Erythroblast (primary cell): Measurements from ENCODE around the gene AGMO.
"Not testable (repeated sequence)": the region's sequence is repeated elsewhere in the genome, so short reads cannot be mapped to it uniquely, and the experiment has no call there.

Source experiments
- DNase-seq, 2 experiments: peaks; one replicate each; lab custom pipeline; 2025; lab: John Stamatoyannopoulos, UW
- GATA1 ChIP-seq: IDR thresholded peaks from 2 replicates; pipeline ENCODE4 v1.6.1; 2011; ENCODE audit warnings: low read depth, mild to moderate bottlenecking, control low read depth, low read length, moderate library complexity
- POLR2A ChIP-seq: IDR thresholded peaks from 2 replicates; pipeline ENCODE4 v1.6.1; 2011; ENCODE audit warnings: mild to moderate bottlenecking, low read length

The AGMO gene

GRCh38 chr7:15554744-15555143 lies 7.1 kb downstream of the AGMO start:
- no peak for TF ChIP-seq GATA1
- DNase-seq, result no peak

DNA sequence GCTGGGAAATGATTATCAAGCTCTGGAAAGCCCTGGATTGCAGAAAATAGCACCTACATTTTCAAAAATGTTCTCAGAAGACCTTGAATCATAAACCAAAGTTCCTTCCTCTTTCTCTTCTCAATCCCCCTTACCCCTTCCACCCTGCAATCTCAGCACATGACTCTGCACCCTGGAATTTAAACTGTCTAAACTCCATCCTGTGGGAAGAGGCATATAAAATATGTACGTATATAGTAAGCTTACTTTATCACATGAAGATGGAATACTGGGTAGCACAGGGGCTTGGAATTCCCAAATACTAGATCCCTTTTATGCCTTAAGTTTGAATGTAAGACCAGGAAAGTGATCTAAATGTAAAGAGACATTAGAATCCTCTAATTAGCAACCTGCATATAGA lies 7.7 kb downstream of the AGMO start:
- TF ChIP-seq POLR2A (no peak), GATA1 (no peak)
- no peak for DNase-seq

DNA sequence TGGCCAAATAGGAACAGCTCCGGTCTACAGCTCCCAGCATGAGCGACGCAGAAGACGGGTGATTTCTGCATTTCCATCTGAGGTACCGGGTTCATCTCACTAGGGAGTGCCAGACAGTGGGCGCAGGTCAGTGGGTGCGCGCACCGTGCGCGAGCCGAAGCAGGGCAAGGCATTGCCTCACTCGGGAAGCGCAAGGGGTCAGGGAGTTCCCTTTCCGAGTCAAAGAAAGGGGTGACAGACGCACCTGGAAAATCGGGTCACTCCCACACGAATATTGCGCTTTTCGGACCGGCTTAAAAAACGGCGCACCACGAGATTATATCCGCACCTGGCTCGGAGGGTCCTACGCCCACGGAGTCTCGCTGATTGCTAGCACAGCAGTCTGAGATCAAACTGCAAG lies 14.5 kb downstream of the AGMO start:
- not testable (repeated sequence) for DNase-seq

GRCh38 chr7:15546272-15546792 lies 15.5 kb downstream of the AGMO start:
- TF ChIP-seq GATA1 (no peak), POLR2A (no peak)
- DNase-seq, result no peak

- no peak for DNase-seq
- TF ChIP-seq GATA1, result no peak
- TF ChIP-seq POLR2A, result no peak
These were observed 17.8 kb downstream of the AGMO start for GRCh38 chr7:15544050-15544449.

- TF ChIP-seq POLR2A (no peak), GATA1 (no peak)
- no peak for DNase-seq
These were observed 18.6 kb downstream of the AGMO start for GRCh38 chr7:15543256-15543655.

DNA sequence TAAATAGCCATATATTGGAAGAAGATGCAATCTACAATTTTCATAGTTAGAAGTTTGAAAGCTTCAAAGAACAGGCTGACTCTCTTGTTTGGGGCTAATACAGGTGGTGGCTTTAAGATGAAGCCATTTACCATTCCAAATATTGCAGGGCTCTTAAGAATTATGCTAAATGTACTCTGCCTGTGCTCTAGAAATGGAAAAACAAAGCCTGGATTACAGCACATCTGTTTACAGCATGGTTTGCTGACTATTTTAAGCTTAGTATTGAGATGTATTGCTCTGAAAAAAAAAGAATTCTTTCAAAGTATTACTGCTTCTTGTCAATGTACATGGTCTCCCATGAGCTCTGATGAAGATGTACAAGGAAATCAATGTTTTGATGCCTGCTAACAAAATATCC lies 34.2 kb downstream of the AGMO start:
- no peak for TF ChIP-seq POLR2A
- no peak for TF ChIP-seq GATA1
- DNase-seq, result no peak

- TF ChIP-seq POLR2A, result no peak
- TF ChIP-seq GATA1, result no peak
- DNase-seq, result no peak
These were observed 36.1 kb downstream of the AGMO start for GRCh38 chr7:15525652-15526263.

DNA sequence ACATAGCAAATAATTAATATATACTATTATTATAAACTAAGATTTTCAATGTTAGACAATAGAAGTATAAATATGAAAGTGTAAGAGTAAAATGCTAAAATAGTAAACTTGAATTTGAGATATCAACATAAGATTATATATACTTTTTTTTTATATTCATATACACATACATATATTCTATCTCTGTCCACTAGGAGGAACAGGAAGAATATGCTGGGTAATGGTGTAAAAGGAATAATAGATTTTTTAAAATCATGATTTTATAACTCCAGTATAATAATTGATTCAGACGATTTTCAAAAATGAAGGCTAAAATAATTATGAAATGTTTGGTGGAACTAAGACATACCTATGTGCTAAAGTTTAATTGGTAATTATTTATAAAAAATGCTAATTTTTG lies 37.7 kb downstream of the AGMO start:
- TF ChIP-seq POLR2A, result no peak
- no peak for TF ChIP-seq GATA1
- DNase-seq, result no peak

DNA sequence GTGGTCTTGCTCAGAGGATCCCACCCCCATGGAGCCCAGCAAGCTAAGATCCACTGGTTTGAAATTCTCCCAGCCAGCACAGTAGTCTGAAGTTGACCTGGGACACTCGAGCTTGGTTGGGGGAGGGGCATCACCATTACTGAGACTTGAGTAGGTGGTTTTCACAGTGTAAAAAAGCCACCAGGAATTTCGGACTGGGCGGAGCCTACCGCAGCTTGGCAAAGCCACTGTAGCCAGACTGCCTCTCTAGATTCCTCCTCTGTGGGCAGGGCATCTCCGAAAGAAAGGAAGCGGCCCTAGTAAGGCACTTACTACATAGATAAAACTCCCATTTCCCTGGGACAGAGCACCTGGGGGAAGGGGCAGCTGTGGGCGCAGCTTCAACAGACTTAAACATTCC lies 44.0 kb downstream of the AGMO start:
- not testable (repeated sequence) for DNase-seq

DNA sequence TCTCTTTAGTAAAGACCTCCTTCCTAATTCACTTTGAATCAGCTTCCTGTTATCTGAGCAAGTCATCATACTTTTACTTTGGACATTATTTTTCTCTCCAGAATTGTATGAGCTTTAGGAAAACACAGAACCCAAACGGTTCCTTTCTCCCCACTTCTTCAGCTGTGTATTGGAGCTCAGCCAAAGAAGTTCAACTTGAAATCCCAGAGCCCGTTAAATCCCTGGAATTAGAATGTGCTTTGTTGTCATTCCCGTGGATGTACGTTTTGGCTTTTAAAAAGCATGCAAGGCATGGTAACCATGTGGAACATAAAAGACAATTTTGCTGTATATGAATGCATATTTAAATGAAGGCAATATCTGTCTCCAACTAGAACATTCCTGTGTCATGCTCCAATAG lies 46.6 kb downstream of the AGMO start:
- no peak for DNase-seq
- no peak for TF ChIP-seq GATA1
- no peak for TF ChIP-seq POLR2A

DNA sequence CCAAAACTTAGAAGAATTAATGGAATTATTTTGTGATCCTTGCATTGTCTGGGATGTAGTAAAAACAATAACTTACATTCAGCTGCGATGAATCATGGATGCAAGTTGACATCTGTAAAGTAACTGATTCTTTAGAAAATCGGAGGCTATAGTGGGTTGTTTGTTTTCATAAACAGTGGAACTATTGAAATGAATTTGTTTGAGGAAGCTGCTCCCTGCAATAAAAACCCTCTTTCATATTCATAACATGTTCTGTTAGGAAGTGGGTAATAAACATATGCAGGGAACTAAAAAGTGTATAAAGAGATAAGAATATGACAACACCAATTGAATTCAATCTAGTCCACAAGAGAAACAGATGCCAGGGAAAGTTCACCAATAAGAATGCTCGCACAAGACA lies 53.6 kb downstream of the AGMO start:
- no peak for TF ChIP-seq POLR2A
- TF ChIP-seq GATA1, result no peak
- DNase-seq, result no peak

DNA sequence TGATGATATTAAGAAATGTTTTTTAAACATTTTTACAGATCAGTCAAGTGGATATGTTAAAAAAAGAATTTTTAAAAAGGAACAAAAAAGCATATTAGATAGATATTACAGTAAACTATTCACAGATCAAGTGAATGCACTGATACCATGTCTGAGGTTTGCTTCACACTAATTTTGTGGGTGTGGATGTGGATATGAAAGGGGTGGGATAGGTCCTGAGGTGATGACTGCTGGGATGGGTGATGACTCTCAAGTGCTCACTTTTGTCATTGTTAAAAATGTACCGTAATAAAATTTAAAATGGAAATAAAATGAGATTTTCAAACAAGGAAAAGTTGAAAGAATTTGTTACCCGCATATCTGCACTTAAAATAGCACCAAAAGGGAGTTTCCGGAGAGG lies 54.1 kb downstream of the AGMO start:
- no peak for TF ChIP-seq POLR2A
- TF ChIP-seq GATA1, result no peak
- no peak for DNase-seq

DNA sequence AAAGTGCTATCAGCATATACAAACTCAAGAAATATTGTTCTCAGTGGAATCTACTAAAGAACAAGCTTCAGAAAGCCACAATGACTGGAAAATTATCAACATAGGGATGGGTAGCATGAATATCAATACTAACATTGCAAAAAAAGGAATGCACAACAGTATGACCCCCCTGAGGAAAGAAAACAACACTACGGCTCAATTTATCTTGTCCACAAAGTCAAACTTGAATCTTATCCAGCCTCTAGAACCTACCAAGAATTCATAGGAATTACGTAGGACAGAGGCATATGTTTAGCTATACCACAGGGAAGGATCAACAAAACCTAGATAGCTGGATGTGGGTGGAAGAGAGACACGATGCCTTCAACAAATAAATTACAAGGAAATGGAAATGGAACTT lies 54.6 kb downstream of the AGMO start:
- no peak for DNase-seq
- no peak for TF ChIP-seq POLR2A
- no peak for TF ChIP-seq GATA1

DNA sequence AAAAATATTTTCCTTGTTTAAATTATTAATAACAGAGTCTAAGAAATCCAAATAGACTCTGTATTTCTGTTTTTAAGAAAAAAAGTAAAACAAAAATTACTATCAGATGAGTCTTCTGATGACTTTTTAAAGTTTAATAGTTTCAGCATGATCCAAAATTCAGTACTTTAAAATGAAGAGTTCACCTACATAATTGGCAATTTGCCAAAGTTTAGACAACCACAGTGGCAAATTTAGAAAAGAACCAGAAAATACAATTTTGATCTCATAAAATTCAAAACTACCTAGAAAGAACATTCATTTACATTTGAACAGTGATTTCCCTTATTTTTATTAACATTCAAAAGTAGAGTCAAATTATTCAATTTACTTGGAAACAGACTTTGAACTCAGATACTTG lies 56.1 kb downstream of the AGMO start:
- DNase-seq, result peak in 1 of 2 experiments; percentile 8
- no peak for TF ChIP-seq POLR2A
- no peak for TF ChIP-seq GATA1
